GM18868 (cell line): Measurements from ENCODE around the gene SLC51B.
"Not testable (repeated sequence)": the region's sequence is repeated elsewhere in the genome, so short reads cannot be mapped to it uniquely, and the experiment has no call there.

Source experiments
- ATAC-seq: cut with Tn5 transposase; IDR thresholded peaks from one replicate; pipeline ENCODE4 v1.9.1; 2021; ENCODE audit warnings: mild to moderate bottlenecking, moderate library complexity; ENCODE audit not compliant: unreplicated experiment

The SLC51B gene

GRCh38 chr15:65096481-65097385 is 51.5 kb downstream of the SLC51B start:
- ATAC-seq, result no peak

GRCh38 chr15:65097651-65098263 is 52.6 kb downstream of the SLC51B start:
- no peak for ATAC-seq

- ATAC-seq, result no peak
Observed at GRCh38 chr15:65099336-65099735, 54.1 kb downstream of the SLC51B start.

GRCh38 chr15:65099801-65100200 is 54.6 kb downstream of the SLC51B start:
- ATAC-seq, result not testable (repeated sequence)

- no peak for ATAC-seq
Observed at GRCh38 chr15:65100442-65100841, 55.3 kb downstream of the SLC51B start.

GRCh38 chr15:65101411-65101890 is 56.3 kb downstream of the SLC51B start:
- no peak for ATAC-seq

GRCh38 chr15:65101891-65102708 is 56.9 kb downstream of the SLC51B start:
- ATAC-seq, result no peak

GRCh38 chr15:65102912-65103311 is 57.7 kb downstream of the SLC51B start:
- ATAC-seq, result no peak
